BJ (cell line): ENCODE results near the gene MYNN. TPM values are rescaled to one million over a fixed set of nuclear protein-coding genes. Genes with fewer than 3 reads are reported as not detected.

ENCODE experiments used
- CTCF ChIA-PET: fragments of 350-600 bp; formaldehyde crosslinking; extraction: SDS; loops from one replicate; lab custom pipeline; 2021; ENCODE audit warnings: antibody characterized with exemption, inconsistent platforms; lab: Yijun Ruan, JAX
- POLR2A ChIA-PET: fragments of 300-600 bp; sonication (Branson Sonifier 250); formaldehyde crosslinking; extraction: SDS; loops from one replicate; lab custom pipeline; 2021; ENCODE audit warnings: antibody characterized with exemption; lab: Charles Lee
- DNase-seq: peaks from one replicate; pipeline ENCODE4 v3.0.0-alpha.2; 2011; ENCODE audit warnings: low read depth
- H3K27me3 ChIP-seq: 2 replicates; pipeline ENCODE4 v1.6.0; 2011; ENCODE audit warnings: low read length; ENCODE audit not compliant: control insufficient read depth, insufficient read depth
- H3K36me3 ChIP-seq: 2 replicates; pipeline ENCODE4 v1.5.1; 2011; ENCODE audit warnings: low read length; ENCODE audit not compliant: control insufficient read depth, insufficient read depth
- H3K4me3 ChIP-seq: 2 replicates; pipeline ENCODE4 v1.5.1; 2011; ENCODE audit warnings: low read depth, mild to moderate bottlenecking, control low read depth, low read length
- polyA plus RNA-seq: library from polyadenylated mRNA; depleted of rRNA; stranded (reverse); fragments of >200 nt; gene quantifications from 2 replicates; pipeline ENCODE4 v1.2.3, GENCODE V29; 2011
- TF ChIP-seq, protein P1 (sequence below): IDR thresholded peaks from 2 replicates; pipeline ENCODE4 v1.5.1; 2011; ENCODE audit warnings: low read depth, mild to moderate bottlenecking, control low read depth, inconsistent platforms, low read length, moderate library complexity; ENCODE audit not compliant: insufficient read depth

Gene MYNN
- polyA plus RNA-seq, 1 experiment, result 10.1 TPM

DNA sequence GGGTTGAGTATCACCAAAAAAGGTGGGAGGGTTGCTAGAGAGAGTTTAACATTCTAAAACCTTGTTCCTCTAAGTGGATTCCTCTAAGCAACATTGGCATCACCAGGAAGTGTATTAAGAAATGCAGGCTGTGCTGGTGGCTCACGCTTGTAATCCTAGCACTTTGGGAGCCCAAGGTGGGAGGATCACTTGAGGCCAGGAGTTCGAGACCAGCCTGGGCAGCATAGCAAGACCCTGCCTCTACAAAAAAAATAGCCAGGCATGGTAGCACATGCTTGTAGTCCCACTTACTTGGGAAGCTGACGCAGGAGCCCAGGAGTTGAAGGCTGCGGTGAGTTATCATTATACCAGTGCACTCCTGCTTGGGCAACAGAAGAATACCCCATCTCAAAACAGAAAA lies 4.6 kb downstream of the MYNN start:
- H3K36me3 ChIP-seq, result peaks cover 13% of the 10 kb centered on the region
- TF ChIP-seq, protein P1, sequence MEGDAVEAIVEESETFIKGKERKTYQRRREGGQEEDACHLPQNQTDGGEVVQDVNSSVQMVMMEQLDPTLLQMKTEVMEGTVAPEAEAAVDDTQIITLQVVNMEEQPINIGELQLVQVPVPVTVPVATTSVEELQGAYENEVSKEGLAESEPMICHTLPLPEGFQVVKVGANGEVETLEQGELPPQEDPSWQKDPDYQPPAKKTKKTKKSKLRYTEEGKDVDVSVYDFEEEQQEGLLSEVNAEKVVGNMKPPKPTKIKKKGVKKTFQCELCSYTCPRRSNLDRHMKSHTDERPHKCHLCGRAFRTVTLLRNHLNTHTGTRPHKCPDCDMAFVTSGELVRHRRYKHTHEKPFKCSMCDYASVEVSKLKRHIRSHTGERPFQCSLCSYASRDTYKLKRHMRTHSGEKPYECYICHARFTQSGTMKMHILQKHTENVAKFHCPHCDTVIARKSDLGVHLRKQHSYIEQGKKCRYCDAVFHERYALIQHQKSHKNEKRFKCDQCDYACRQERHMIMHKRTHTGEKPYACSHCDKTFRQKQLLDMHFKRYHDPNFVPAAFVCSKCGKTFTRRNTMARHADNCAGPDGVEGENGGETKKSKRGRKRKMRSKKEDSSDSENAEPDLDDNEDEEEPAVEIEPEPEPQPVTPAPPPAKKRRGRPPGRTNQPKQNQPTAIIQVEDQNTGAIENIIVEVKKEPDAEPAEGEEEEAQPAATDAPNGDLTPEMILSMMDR, result no peak
- H3K4me3 ChIP-seq, result no peak overlapping the region
- ChIA-PET POLR2A (no interaction called here), CTCF (no interaction called here)
- no peaks in the 10 kb centered on the region for H3K27me3 ChIP-seq
- DNase-seq, result no peak

DNA sequence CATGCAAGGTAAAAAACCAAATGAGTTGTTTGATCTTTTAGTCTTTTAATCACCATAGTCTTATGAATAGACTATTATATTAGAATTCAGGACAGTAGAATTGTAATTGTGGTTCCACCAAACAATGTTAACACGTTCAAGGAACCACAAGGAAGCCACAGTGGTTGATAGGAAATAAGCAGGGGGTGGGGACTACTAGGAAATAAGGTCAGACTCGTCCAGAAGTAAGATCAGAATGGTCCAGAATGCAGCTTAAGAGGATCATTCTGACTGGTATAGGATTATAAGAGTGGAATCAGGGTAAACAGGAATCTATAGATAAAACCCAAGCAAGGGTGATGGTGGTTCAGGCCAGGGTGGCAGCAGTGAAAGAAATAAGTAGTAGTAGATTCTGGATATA lies 7.5 kb downstream of the MYNN start:
- TF ChIP-seq, protein P1, result no peak
- DNase-seq, result no peak
- Histone ChIP-seq H3K36me3 (peaks cover 13% of the 10 kb centered on the region), H3K27me3 (no peaks in the 10 kb centered on the region), H3K4me3 (no peak overlapping the region)
- ChIA-PET CTCF (no interaction called here), POLR2A (no interaction called here)

DNA sequence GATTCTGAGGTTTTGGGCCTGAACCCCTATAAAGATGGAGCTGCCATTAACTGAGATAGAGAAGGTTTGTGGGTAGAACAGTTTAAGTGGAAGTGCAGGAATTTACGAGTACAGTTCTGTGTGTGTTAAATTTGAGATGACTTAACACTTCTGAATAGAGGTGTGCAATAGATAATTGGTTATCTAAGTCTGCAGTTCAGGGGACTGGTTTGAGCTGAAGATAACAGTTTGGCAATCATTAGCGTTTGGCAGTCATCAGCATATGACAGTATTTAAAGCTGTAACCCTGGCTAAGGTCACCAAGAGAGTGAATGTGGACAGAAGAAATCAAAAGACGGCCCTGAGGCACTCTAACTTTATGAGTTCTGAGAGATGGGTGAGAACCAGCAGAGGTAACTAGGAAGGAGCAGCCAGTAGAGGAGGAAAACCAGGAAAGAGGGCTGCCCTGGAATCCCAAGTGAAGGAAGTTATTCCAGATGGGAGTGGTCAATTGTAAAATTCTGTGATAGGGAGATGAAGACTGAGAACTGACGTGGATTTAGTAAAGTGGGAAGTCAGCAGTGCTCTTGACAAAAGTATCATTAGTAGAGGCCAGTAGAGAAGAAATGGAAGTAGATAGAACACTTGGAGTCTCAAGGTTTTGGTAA lies 8.1 kb downstream of the MYNN start:
- no peak for DNase-seq
- peaks cover 13% of the 10 kb centered on the region for H3K36me3 ChIP-seq
- TF ChIP-seq, protein P1, result no peak
- no peaks in the 10 kb centered on the region for H3K27me3 ChIP-seq
- H3K4me3 ChIP-seq, result no peak overlapping the region
- CTCF ChIA-PET, result no interaction called here
- POLR2A ChIA-PET, result no interaction called here

DNA sequence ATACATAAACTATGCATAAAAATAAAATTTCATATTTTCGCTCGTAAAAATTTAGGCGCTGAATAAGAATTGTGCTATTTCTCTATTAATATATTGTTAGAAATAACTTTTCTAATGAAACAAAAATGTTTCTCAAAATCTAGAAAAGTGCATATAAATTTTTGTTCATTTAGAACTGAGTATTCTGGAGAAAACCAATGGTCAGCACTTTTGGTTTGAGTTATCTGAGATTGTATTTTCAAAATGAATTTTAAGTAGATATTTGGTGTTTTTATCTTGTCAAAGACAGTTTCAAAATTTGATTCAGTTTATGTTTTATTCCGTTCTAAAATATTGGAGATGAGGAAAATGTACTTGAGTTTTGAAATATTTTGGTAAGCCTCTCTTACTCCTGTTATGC lies 13.9 kb downstream of the MYNN start:
- Histone ChIP-seq H3K4me3 (no peak overlapping the region), H3K27me3 (no peaks in the 10 kb centered on the region), H3K36me3 (peaks cover 2% of the 10 kb centered on the region; the same call in 1 of the 2 replicates)
- CTCF ChIA-PET, result no interaction called here
- POLR2A ChIA-PET, result no interaction called here
- DNase-seq, result no peak
- TF ChIP-seq, protein P1, result no peak

DNA sequence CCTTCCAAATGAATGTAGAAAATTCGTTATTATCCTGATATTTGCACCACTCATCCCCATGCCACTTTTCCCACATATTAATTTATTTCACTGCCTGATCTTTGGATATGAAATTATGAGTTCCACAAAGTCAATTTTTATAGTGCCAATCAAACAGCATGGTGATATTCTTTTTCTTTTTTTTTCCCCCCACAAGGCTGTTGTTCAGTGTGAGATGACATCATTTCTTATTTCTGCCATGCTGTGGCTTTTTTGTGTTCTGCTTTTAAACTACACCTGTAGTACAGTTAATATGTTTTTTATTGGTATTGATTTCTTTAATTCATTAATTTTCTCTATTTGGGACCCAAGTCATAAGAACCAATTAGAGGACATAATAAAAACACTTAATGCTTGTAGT lies 14.6 kb downstream of the MYNN start:
- ChIA-PET POLR2A (no interaction called here), CTCF (no interaction called here)
- Histone ChIP-seq H3K27me3 (no peaks in the 10 kb centered on the region), H3K4me3 (no peak overlapping the region), H3K36me3 (peaks cover 2% of the 10 kb centered on the region; the same call in 1 of the 2 replicates)
- TF ChIP-seq, protein P1, result no peak
- no peak for DNase-seq
